HUES48 (cell line): ENCODE results near the gene ELAC1.
A peak's percentile ranks its signal among the peaks of the same experiment; 100 is the strongest.
"Not testable (repeated sequence)": the region's sequence is repeated elsewhere in the genome, so short reads cannot be mapped to it uniquely, and the experiment has no call there.

Experiments
- H3K27ac ChIP-seq: one replicate; pipeline ENCODE4 v1.7.0; 2013; ENCODE audit warnings: low read depth, low read length, inconsistent platforms
- H3K27me3 ChIP-seq: 2 replicates; pipeline ENCODE4 v1.6.1; 2013; ENCODE audit warnings: mild to moderate bottlenecking, low read length; ENCODE audit not compliant: control insufficient read depth, insufficient read depth
- H3K36me3 ChIP-seq: 2 replicates; pipeline ENCODE4 v1.6.1; 2013; ENCODE audit warnings: low read length; ENCODE audit not compliant: control insufficient read depth, insufficient read depth
- H3K4me1 ChIP-seq: 2 replicates; pipeline ENCODE4 v1.6.1; 2013; ENCODE audit warnings: mild to moderate bottlenecking, low read length; ENCODE audit not compliant: control insufficient read depth, insufficient read depth
- H3K4me3 ChIP-seq: 2 replicates; pipeline ENCODE4 v1.5.1; 2013; ENCODE audit warnings: mild to moderate bottlenecking, low read depth, low read length
- H3K9ac ChIP-seq: 2 replicates; pipeline ENCODE4 v1.6.1; 2013; ENCODE audit warnings: mild to moderate bottlenecking, low read depth, low read length, moderate library complexity
- H3K9me3 ChIP-seq: 2 replicates; pipeline ENCODE4 v1.6.1; 2013; ENCODE audit warnings: low read length; ENCODE audit not compliant: control insufficient read depth, insufficient read depth

The ELAC1 gene

GRCh38 chr18:50972404-50972803 lies 4.6 kb downstream of the ELAC1 start:
- not testable (repeated sequence) for H3K27ac ChIP-seq, H3K36me3 ChIP-seq, H3K9ac ChIP-seq, H3K27me3 ChIP-seq, H3K9me3 ChIP-seq, H3K4me3 ChIP-seq
- H3K4me1 ChIP-seq: peaks cover 25% of the 10 kb centered on the region

GRCh38 chr18:50973367-50974126 lies 5.7 kb downstream of the ELAC1 start:
- H3K27me3 ChIP-seq: no peaks in the 10 kb centered on the region
- H3K4me1 ChIP-seq: peaks cover 21% of the 10 kb centered on the region
- H3K27ac ChIP-seq: no peak overlapping the region
- peaks cover 3% of the 10 kb centered on the region; the same call in 1 of the 2 replicates for H3K36me3 ChIP-seq
- no peak overlapping the region for H3K9ac ChIP-seq
- H3K4me3 ChIP-seq: no peak overlapping the region
- H3K9me3 ChIP-seq: peaks cover 14% of the 10 kb centered on the region

GRCh38 chr18:50977037-50977760 lies 9.4 kb downstream of the ELAC1 start:
- H3K27me3 ChIP-seq: no peaks in the 10 kb centered on the region
- no peak overlapping the region for H3K27ac ChIP-seq
- H3K4me1 ChIP-seq: no peaks in the 10 kb centered on the region
- peaks cover 6% of the 10 kb centered on the region; the same call in 1 of the 2 replicates for H3K36me3 ChIP-seq
- H3K9me3 ChIP-seq: peaks cover 14% of the 10 kb centered on the region
- H3K9ac ChIP-seq: no peak overlapping the region
- H3K4me3 ChIP-seq: no peak overlapping the region

- no peaks in the 10 kb centered on the region for H3K27me3 ChIP-seq
- peaks cover 14% of the 10 kb centered on the region for H3K9me3 ChIP-seq
- H3K4me1 ChIP-seq: no peaks in the 10 kb centered on the region; the same call in 1 of the 2 replicates
- no peak overlapping the region for H3K4me3 ChIP-seq
- no peak overlapping the region for H3K9ac ChIP-seq
- H3K27ac ChIP-seq: no peak overlapping the region
- H3K36me3 ChIP-seq: peaks cover 6% of the 10 kb centered on the region; the same call in 1 of the 2 replicates
Observed at GRCh38 chr18:50981381-50981780, 13.5 kb downstream of the ELAC1 start.

- H3K4me1 ChIP-seq: no peaks in the 10 kb centered on the region; the same call in 1 of the 2 replicates
- no peaks in the 10 kb centered on the region for H3K27me3 ChIP-seq
- no peak overlapping the region for H3K9ac ChIP-seq
- H3K4me3 ChIP-seq: no peak overlapping the region
- peaks cover 5% of the 10 kb centered on the region; the same call in 1 of the 2 replicates for H3K36me3 ChIP-seq
- peaks cover 6% of the 10 kb centered on the region for H3K9me3 ChIP-seq
- no peak overlapping the region for H3K27ac ChIP-seq
Observed at GRCh38 chr18:50982086-50982801, 14.4 kb downstream of the ELAC1 start.

- Histone ChIP-seq H3K36me3 (peaks cover 3% of the 10 kb centered on the region; the same call in 1 of the 2 replicates), H3K27me3 (no peaks in the 10 kb centered on the region), H3K9me3 (peaks cover under 1% of the 10 kb centered on the region), H3K27ac (no peak overlapping the region), H3K4me3 (no peak overlapping the region), H3K4me1 (no peaks in the 10 kb centered on the region; the same call in 1 of the 2 replicates), H3K9ac (no peak overlapping the region)
Observed at GRCh38 chr18:50982802-50983179, 15.0 kb downstream of the ELAC1 start.

GRCh38 chr18:50986360-50987087 lies 18.7 kb downstream of the ELAC1 start:
- H3K9me3 ChIP-seq: no peaks in the 10 kb centered on the region
- H3K4me3 ChIP-seq: no peak overlapping the region
- H3K36me3 ChIP-seq: no peaks in the 10 kb centered on the region
- H3K27ac ChIP-seq: no peak overlapping the region
- peaks cover 3% of the 10 kb centered on the region; the same call in 1 of the 2 replicates for H3K4me1 ChIP-seq
- no peak overlapping the region for H3K9ac ChIP-seq
- no peaks in the 10 kb centered on the region for H3K27me3 ChIP-seq

GRCh38 chr18:50987261-50987660 lies 19.4 kb downstream of the ELAC1 start:
- no peak overlapping the region for H3K9ac ChIP-seq
- H3K36me3 ChIP-seq: no peaks in the 10 kb centered on the region
- peaks cover 10% of the 10 kb centered on the region for H3K4me1 ChIP-seq

GRCh38 chr18:50989711-50990110 lies 21.9 kb downstream of the ELAC1 start:
- Histone ChIP-seq H3K4me1 (peaks cover 12% of the 10 kb centered on the region), H3K36me3 (no peaks in the 10 kb centered on the region), H3K9me3 (no peaks in the 10 kb centered on the region), H3K9ac (no peak overlapping the region), H3K4me3 (no peak overlapping the region), H3K27ac (no peak overlapping the region), H3K27me3 (no peaks in the 10 kb centered on the region)

More at GRCh38 chr18:50987261-50987660, 19.4 kb downstream of the ELAC1 start:
- Histone ChIP-seq H3K9me3 (no peaks in the 10 kb centered on the region), H3K4me3 (no peak overlapping the region), H3K27ac (no peak overlapping the region), H3K27me3 (no peaks in the 10 kb centered on the region)

GRCh38 chr18:50992351-50992762 lies 24.5 kb downstream of the ELAC1 start:
- Histone ChIP-seq H3K9ac (peak overlapping the region; percentile 81), H3K27me3 (no peaks in the 10 kb centered on the region), H3K27ac (peak overlapping the region; percentile 77), H3K36me3 (no peaks in the 10 kb centered on the region), H3K4me3 (no peak overlapping the region), H3K4me1 (peaks cover 12% of the 10 kb centered on the region), H3K9me3 (no peaks in the 10 kb centered on the region)
